H9 (cell line): Measurements from ENCODE around the gene DICER1. TPM values are rescaled to one million over a fixed set of nuclear protein-coding genes. Genes with fewer than 3 reads are reported as not detected.

Experiments
- DNase-seq: peaks from one replicate; pipeline ENCODE4 v3.0.0-alpha.2; 2017
- H2AFZ ChIP-seq: one replicate; pipeline ENCODE4 v1.6.1; 2013; ENCODE audit warnings: mild to moderate bottlenecking, low read length, control low read depth, moderate library complexity
- H2AK5ac ChIP-seq: 2 replicates; pipeline ENCODE4 v1.6.1; 2013; ENCODE audit warnings: low read length, control low read depth, mixed read lengths; ENCODE audit not compliant: insufficient read length
- H2BK120ac ChIP-seq: one replicate; pipeline ENCODE4 v1.6.1; 2013; ENCODE audit warnings: low read depth, mild to moderate bottlenecking, low read length, control low read depth, inconsistent platforms; ENCODE audit not compliant: poor library complexity, severe bottlenecking
- H2BK12ac ChIP-seq: 2 replicates; pipeline ENCODE4 v1.6.1; 2013; ENCODE audit warnings: low read length, control low read depth, mixed read lengths, low read depth; ENCODE audit not compliant: insufficient read length
- H2BK15ac ChIP-seq: 2 replicates; pipeline ENCODE4 v1.6.1; 2013; ENCODE audit warnings: low read depth, low read length, control low read depth
- H2BK20ac ChIP-seq: one replicate; pipeline ENCODE4 v1.6.1; 2013; ENCODE audit warnings: low read depth, mild to moderate bottlenecking, low read length, control low read depth, inconsistent platforms; ENCODE audit not compliant: poor library complexity, severe bottlenecking
- H2BK5ac ChIP-seq: 2 replicates; pipeline ENCODE4 v1.6.1; 2013; ENCODE audit warnings: low read length, control low read depth, mixed read lengths; ENCODE audit not compliant: insufficient read length
- H3K14ac ChIP-seq: 2 replicates; pipeline ENCODE4 v1.6.1; 2013; ENCODE audit warnings: low read length, control low read depth; ENCODE audit not compliant: insufficient read depth
- H3K18ac ChIP-seq: 2 replicates; pipeline ENCODE4 v1.6.1; 2013; ENCODE audit warnings: low read depth, mild to moderate bottlenecking, mixed read lengths, low read length, control low read depth; ENCODE audit not compliant: insufficient read length
- H3K23ac ChIP-seq: 2 replicates; pipeline ENCODE4 v1.6.1; 2013; ENCODE audit warnings: low read length, control low read depth, mixed read lengths, low read depth; ENCODE audit not compliant: insufficient read length
- H3K23me2 ChIP-seq: 2 replicates; pipeline ENCODE4 v1.6.1; 2013; ENCODE audit warnings: low read depth, mild to moderate bottlenecking, mixed read lengths, low read length, control low read depth; ENCODE audit not compliant: insufficient read length, poor library complexity, severe bottlenecking
- H3K27ac ChIP-seq: 2 replicates; pipeline ENCODE4 v1.5.1; 2013; ENCODE audit warnings: low read length, control low read depth, mixed read lengths, low read depth; ENCODE audit not compliant: insufficient read length
- H3K27me3 ChIP-seq: 2 replicates; pipeline ENCODE4 v1.6.1; 2013; ENCODE audit warnings: low read length, control low read depth, inconsistent platforms; ENCODE audit not compliant: insufficient read depth
- H3K4ac ChIP-seq: 2 replicates; pipeline ENCODE4 v1.6.1; 2013; ENCODE audit warnings: low read depth, mild to moderate bottlenecking, control low read depth, inconsistent platforms, low read length, moderate library complexity
- H3K4me1 ChIP-seq: 2 replicates; pipeline ENCODE4 v1.6.1; 2013; ENCODE audit warnings: low read length, control low read depth, inconsistent platforms; ENCODE audit not compliant: insufficient read depth
- H3K4me2 ChIP-seq: 2 replicates; pipeline ENCODE4 v1.6.1; 2013; ENCODE audit warnings: low read length, control low read depth, mixed read lengths; ENCODE audit not compliant: insufficient read length, insufficient read depth
- H3K56ac ChIP-seq: 2 replicates; pipeline ENCODE4 v1.6.1; 2013; ENCODE audit warnings: low read depth, mild to moderate bottlenecking, mixed read lengths, low read length, control low read depth; ENCODE audit not compliant: insufficient read length
- H3K79me1 ChIP-seq: 2 replicates; pipeline ENCODE4 v1.6.1; 2013; ENCODE audit warnings: low read depth, mild to moderate bottlenecking, moderate library complexity, low read length, control low read depth, inconsistent platforms; ENCODE audit not compliant: insufficient read depth, poor library complexity, severe bottlenecking
- H3K79me2 ChIP-seq: 2 replicates; pipeline ENCODE4 v1.6.1; 2013; ENCODE audit warnings: low read length, control low read depth, inconsistent platforms; ENCODE audit not compliant: insufficient read depth
- H3K9ac ChIP-seq: 2 replicates; pipeline ENCODE4 v1.6.1; 2013; ENCODE audit warnings: low read length, control low read depth, mixed read lengths; ENCODE audit not compliant: insufficient read length; ENCODE audit errors: extremely low read depth
- H3K9me3 ChIP-seq: one replicate; pipeline ENCODE4 v1.6.1; 2013; ENCODE audit warnings: low read depth, low read length, inconsistent platforms; ENCODE audit not compliant: control insufficient read depth
- H3T11ph ChIP-seq: one replicate; pipeline ENCODE4 v1.6.1; 2013; ENCODE audit warnings: mild to moderate bottlenecking, low read length, control low read depth, inconsistent platforms
- H4K20me1 ChIP-seq: one replicate; pipeline ENCODE4 v1.6.1; 2013; ENCODE audit not compliant: control insufficient read depth, insufficient read length, insufficient read depth
- H4K5ac ChIP-seq: 2 replicates; pipeline ENCODE4 v1.6.1; 2013; ENCODE audit warnings: low read depth, mild to moderate bottlenecking, mixed read lengths, low read length, control low read depth; ENCODE audit not compliant: insufficient read length
- H4K8ac ChIP-seq: replicated peaks from 2 replicates; pipeline ENCODE4 v1.6.1; 2013; ENCODE audit warnings: low read length, control low read depth, mixed read lengths, low read depth; ENCODE audit not compliant: insufficient read length
- H4K91ac ChIP-seq: 2 replicates; pipeline ENCODE4 v1.6.1; 2013; ENCODE audit warnings: low read depth, mild to moderate bottlenecking, moderate library complexity, mixed read lengths, low read length, control low read depth; ENCODE audit not compliant: insufficient read length
- H3K27ac Mint-ChIP-seq, 3 experiments: 2 replicates in 2 of 3; 3 replicates in 1 of 3; pipeline ENCODE4 v1.8.0; 2020 to 2021; ENCODE audit warnings: mixed read lengths in 3 of 3, mild to moderate bottlenecking in 1 of 3, moderate library complexity in 1 of 3
- H3K27me3 Mint-ChIP-seq: 2 replicates; pipeline ENCODE4 v1.8.0; 2021; ENCODE audit warnings: low read depth, mild to moderate bottlenecking, moderate library complexity, mixed read lengths
- H3K36me3 Mint-ChIP-seq, 3 experiments: 2 replicates in 2 of 3; 3 replicates in 1 of 3; pipeline ENCODE4 v1.8.0; 2020 to 2021; ENCODE audit warnings: low read depth in 3 of 3, mixed read lengths in 3 of 3; ENCODE audit not compliant: insufficient read depth in 1 of 3
- H3K4me1 Mint-ChIP-seq, 2 experiments: 2 replicates each; pipeline ENCODE4 v1.8.0; 2020; ENCODE audit warnings: mixed read lengths in 2 of 2
- H3K4me3 Mint-ChIP-seq, 2 experiments: 2 replicates in 1 of 2; 3 replicates in 1 of 2; pipeline ENCODE4 v1.8.0; 2020 to 2021; ENCODE audit warnings: mild to moderate bottlenecking in 2 of 2, mixed read lengths in 2 of 2, moderate library complexity in 1 of 2
- H3K9me3 Mint-ChIP-seq, 2 experiments: 2 replicates in 1 of 2; 3 replicates in 1 of 2; pipeline ENCODE4 v1.8.0; 2020; ENCODE audit warnings: mild to moderate bottlenecking in 2 of 2, mixed read lengths in 2 of 2, moderate library complexity in 1 of 2
- WGBS: extraction: QIAGEN DNeasy Blood & Tissue Kit; methylation state at CpG from one replicate; pipeline ENCODE4 v1.1.7; 2013; ENCODE audit warnings: missing lambda C conversion rate, low lambda C conversion rate, mixed read lengths; ENCODE audit not compliant: insufficient read length; ENCODE audit errors: extremely low coverage; 5-methylcytosine and 5-hydroxymethylcytosine counted together
- total RNA-seq: library from RNA; stranded (reverse); gene quantifications from 2 replicates; pipeline ENCODE4 v1.2.1, GENCODE V29; 2021
- TF ChIP-seq, protein P1 (sequence below): fragments of 200-600 bp; sonication (generic); conservative IDR thresholded peaks from 3 replicates; pipeline ENCODE4 v1.8.0; 2021; ENCODE audit warnings: antibody characterized with exemption, mild to moderate bottlenecking

Gene DICER1
- total RNA-seq, 1 experiment from 2014 or later = 57.0 TPM

- Histone ChIP-seq H2BK20ac (no peak overlapping the region), H3K27me3 (no peaks in the 10 kb centered on the region), H3T11ph (no peak overlapping the region), H3K23me2 (no peaks in the 10 kb centered on the region), H2BK12ac (no peak overlapping the region), H2BK5ac (no peak overlapping the region), H3K56ac (no peak overlapping the region), H2AK5ac (no peak overlapping the region), H2BK15ac (no peak overlapping the region), H3K23ac (no peak overlapping the region), H3K4me2 (no peak overlapping the region), H3K79me1 (no peaks in the 10 kb centered on the region), H3K27ac (no peak overlapping the region), H3K79me2 (no peaks in the 10 kb centered on the region), H3K9me3 (no peaks in the 10 kb centered on the region), H3K9ac (no peak overlapping the region), H2BK120ac (no peak overlapping the region), H3K18ac (no peak overlapping the region), H3K4me1 (peaks cover 1% of the 10 kb centered on the region; the same call in 1 of the 2 replicates), H2AFZ (no peak overlapping the region), H3K14ac (no peak overlapping the region), H3K4ac (no peak overlapping the region), H4K91ac (no peak overlapping the region), H4K20me1 (no peaks in the 10 kb centered on the region), H4K5ac (no peak overlapping the region), H4K8ac (no peak overlapping the region)
- TF ChIP-seq, protein P1, sequence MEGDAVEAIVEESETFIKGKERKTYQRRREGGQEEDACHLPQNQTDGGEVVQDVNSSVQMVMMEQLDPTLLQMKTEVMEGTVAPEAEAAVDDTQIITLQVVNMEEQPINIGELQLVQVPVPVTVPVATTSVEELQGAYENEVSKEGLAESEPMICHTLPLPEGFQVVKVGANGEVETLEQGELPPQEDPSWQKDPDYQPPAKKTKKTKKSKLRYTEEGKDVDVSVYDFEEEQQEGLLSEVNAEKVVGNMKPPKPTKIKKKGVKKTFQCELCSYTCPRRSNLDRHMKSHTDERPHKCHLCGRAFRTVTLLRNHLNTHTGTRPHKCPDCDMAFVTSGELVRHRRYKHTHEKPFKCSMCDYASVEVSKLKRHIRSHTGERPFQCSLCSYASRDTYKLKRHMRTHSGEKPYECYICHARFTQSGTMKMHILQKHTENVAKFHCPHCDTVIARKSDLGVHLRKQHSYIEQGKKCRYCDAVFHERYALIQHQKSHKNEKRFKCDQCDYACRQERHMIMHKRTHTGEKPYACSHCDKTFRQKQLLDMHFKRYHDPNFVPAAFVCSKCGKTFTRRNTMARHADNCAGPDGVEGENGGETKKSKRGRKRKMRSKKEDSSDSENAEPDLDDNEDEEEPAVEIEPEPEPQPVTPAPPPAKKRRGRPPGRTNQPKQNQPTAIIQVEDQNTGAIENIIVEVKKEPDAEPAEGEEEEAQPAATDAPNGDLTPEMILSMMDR = no peak
- DNase-seq = no peak
- Mint-ChIP-seq H3K27me3 (peaks cover 4% of the 10 kb centered on the region), H3K36me3 (peaks cover 4 to 17% (median 5%) of the 10 kb centered on the region in 3 experiments; a peak in 5 of 7 replicates), H3K27ac (no peak overlapping the region), H3K4me3 (no peak overlapping the region), H3K9me3 (peaks cover 10 to 17% of the 10 kb centered on the region in 2 experiments; a peak in 4 of 5 replicates), H3K4me1 (peaks cover 16 to 21% of the 10 kb centered on the region in 2 experiments)
- WGBS = no CpG with 5 or more reads among the region's 11 CpGs
Measured at GRCh38 chr14:95185767-95186392, 28.6 kb upstream of the DICER1 start.
